Stimulated activated CD4-positive, alpha-beta T cell treated with anti-CD3 and anti-CD28 coated beads, Interleukin-4, amount 100 ng/mL, for 24 hours (primary cell): ENCODE measurements around the gene SLC25A17.
"Not testable (repeated sequence)": the region's sequence is repeated elsewhere in the genome, so short reads cannot be mapped to it uniquely, and the experiment has no call there.

Experiments
- DNase-seq: peaks from one replicate; pipeline ENCODE4 v3.0.0-alpha.2; 2020

SLC25A17 gene

GRCh38 chr22:40818747-40819598, at the start of gene SLC25A17:
Gene SLC25A17, minus strand, starts transcription at chr22:40819346. Its CDS starts 98 bp downstream, at chr22:40819248.
- DNase-seq = peak; percentile 89

GRCh38 chr22:40868379-40868778, 49.2 kb upstream of the SLC25A17 start:
- not testable (repeated sequence) for DNase-seq

- no peak for DNase-seq
Measured at GRCh38 chr22:40867109-40867508, 48.0 kb upstream of the SLC25A17 start.

GRCh38 chr22:40862537-40862936, 43.4 kb upstream of the SLC25A17 start:
- no peak for DNase-seq

GRCh38 chr22:40862013-40862412, 42.9 kb upstream of the SLC25A17 start, which contains the start of gene DNAJB7:
Gene DNAJB7, minus strand, starts transcription at chr22:40862113. Its CDS starts 119 bp downstream, at chr22:40861994.
- no peak for DNase-seq

- no peak for DNase-seq
Measured at GRCh38 chr22:40857309-40857855, 38.2 kb upstream of the SLC25A17 start.

GRCh38 chr22:40856513-40857308, 37.6 kb upstream of the SLC25A17 start, which contains the start of the genes ST13 and XPNPEP3:
Gene ST13, minus strand, starts transcription at chr22:40856639. Its CDS starts 99 bp downstream, at chr22:40856540.
Gene XPNPEP3, plus strand, starts transcription at chr22:40857148. Its CDS starts 34 bp downstream, at chr22:40857182.
- DNase-seq = peak; percentile 98

- DNase-seq = no peak
Measured at GRCh38 chr22:40855979-40856512, 36.9 kb upstream of the SLC25A17 start.

GRCh38 chr22:40855071-40855978, 36.2 kb upstream of the SLC25A17 start:
- DNase-seq = peak; percentile 23

- no peak for DNase-seq
Measured at GRCh38 chr22:40853961-40854360, 34.8 kb upstream of the SLC25A17 start.

GRCh38 chr22:40853333-40853732, 34.2 kb upstream of the SLC25A17 start:
- DNase-seq = no peak

GRCh38 chr22:40845816-40846215, 26.7 kb upstream of the SLC25A17 start:
- not testable (repeated sequence) for DNase-seq

- DNase-seq = no peak
Measured at GRCh38 chr22:40844951-40845350, 25.8 kb upstream of the SLC25A17 start.

- DNase-seq = no peak
Measured at GRCh38 chr22:40838486-40838885, 19.3 kb upstream of the SLC25A17 start.

- DNase-seq = no peak
Measured at GRCh38 chr22:40834619-40835018, 15.5 kb upstream of the SLC25A17 start.

- no peak for DNase-seq
Measured at GRCh38 chr22:40829131-40829530, 10.0 kb upstream of the SLC25A17 start.

GRCh38 chr22:40826984-40827741, 8.0 kb upstream of the SLC25A17 start:
- DNase-seq = no peak

GRCh38 chr22:40826292-40826691, 7.1 kb upstream of the SLC25A17 start:
- DNase-seq = not testable (repeated sequence)

- no peak for DNase-seq
Measured at GRCh38 chr22:40823426-40823825, 4.3 kb upstream of the SLC25A17 start.

GRCh38 chr22:40819599-40820140, 524 bp upstream of the SLC25A17 start:
- DNase-seq = peak; percentile 6
